Skeletal muscle cell (primary cell): Measurements from ENCODE around the gene NIPBL.
"Not testable (repeated sequence)": the region's sequence is repeated elsewhere in the genome, so short reads cannot be mapped to it uniquely, and the experiment has no call there.

Source experiments
- DNase-seq: peaks from one replicate; pipeline ENCODE4 v3.0.0-alpha.2; 2010; ENCODE audit warnings: low read depth
- H3K4me3 ChIP-seq: 2 replicates; pipeline ENCODE4 v1.5.1; 2011; ENCODE audit warnings: low read depth, mild to moderate bottlenecking, control low read depth, low read length, moderate library complexity

NIPBL gene

GRCh38 chr5:36896476-36896875, 19.9 kb downstream of the NIPBL start:
- DNase-seq, result no peak
- H3K4me3 ChIP-seq, result no peak overlapping the region

GRCh38 chr5:36897616-36898015, 21.0 kb downstream of the NIPBL start:
- no peak for DNase-seq
- no peak overlapping the region for H3K4me3 ChIP-seq

GRCh38 chr5:36899860-36900259, 23.3 kb downstream of the NIPBL start:
- no peak for DNase-seq
- no peak overlapping the region for H3K4me3 ChIP-seq

- DNase-seq, result no peak
These were observed 23.7 kb downstream of the NIPBL start for GRCh38 chr5:36900283-36900682.

GRCh38 chr5:36901077-36901476, 24.5 kb downstream of the NIPBL start:
- DNase-seq, H3K4me3 ChIP-seq: not testable (repeated sequence)

More at GRCh38 chr5:36900283-36900682, 23.7 kb downstream of the NIPBL start:
- H3K4me3 ChIP-seq, result no peak overlapping the region

- H3K4me3 ChIP-seq, result no peak overlapping the region
- no peak for DNase-seq
These were observed 25.3 kb downstream of the NIPBL start for GRCh38 chr5:36901856-36902255.

GRCh38 chr5:36902353-36902752, 25.8 kb downstream of the NIPBL start:
- no peak overlapping the region for H3K4me3 ChIP-seq
- DNase-seq, result no peak

- no peak for DNase-seq
- H3K4me3 ChIP-seq, result no peak overlapping the region
These were observed 28.1 kb downstream of the NIPBL start for GRCh38 chr5:36904677-36905076.

- no peak for DNase-seq
- no peak overlapping the region for H3K4me3 ChIP-seq
These were observed 32.1 kb downstream of the NIPBL start for GRCh38 chr5:36908544-36909260.

- DNase-seq, result no peak
These were observed 39.1 kb downstream of the NIPBL start for GRCh38 chr5:36915653-36916052.

GRCh38 chr5:36916614-36917013, 40.0 kb downstream of the NIPBL start:
- not testable (repeated sequence) for H3K4me3 ChIP-seq, DNase-seq

More at GRCh38 chr5:36915653-36916052, 39.1 kb downstream of the NIPBL start:
- H3K4me3 ChIP-seq, result no peak overlapping the region

- not testable (repeated sequence) for DNase-seq, H3K4me3 ChIP-seq
These were observed 40.8 kb downstream of the NIPBL start for GRCh38 chr5:36917358-36917757.

- no peak for DNase-seq
- H3K4me3 ChIP-seq, result no peak overlapping the region
These were observed 42.7 kb downstream of the NIPBL start for GRCh38 chr5:36919238-36919637.

GRCh38 chr5:36919650-36920049, 43.1 kb downstream of the NIPBL start:
- no peak for DNase-seq
- H3K4me3 ChIP-seq, result no peak overlapping the region

GRCh38 chr5:36928947-36929346, 52.4 kb downstream of the NIPBL start:
- peak; percentile 57 for DNase-seq
- H3K4me3 ChIP-seq, result no peak overlapping the region

- DNase-seq, result no peak
- H3K4me3 ChIP-seq, result no peak overlapping the region
These were observed 52.9 kb downstream of the NIPBL start for GRCh38 chr5:36929438-36929837.

- no peak overlapping the region for H3K4me3 ChIP-seq
- no peak for DNase-seq
These were observed 55.5 kb downstream of the NIPBL start for GRCh38 chr5:36932056-36932455.

- DNase-seq, result no peak
- no peak overlapping the region for H3K4me3 ChIP-seq
These were observed 56.1 kb downstream of the NIPBL start for GRCh38 chr5:36932699-36933098.

- no peak overlapping the region for H3K4me3 ChIP-seq
- no peak for DNase-seq
These were observed 58.3 kb downstream of the NIPBL start for GRCh38 chr5:36934740-36935356.

- H3K4me3 ChIP-seq, result no peak overlapping the region
- DNase-seq, result no peak
These were observed 59.2 kb downstream of the NIPBL start for GRCh38 chr5:36935805-36936204.

- H3K4me3 ChIP-seq, result no peak overlapping the region
These were observed 59.7 kb downstream of the NIPBL start for GRCh38 chr5:36936309-36936708.

More at GRCh38 chr5:36936309-36936708, 59.7 kb downstream of the NIPBL start:
- no peak for DNase-seq
